Transverse colon (tissue), 4 donors: ENCODE measurements around the gene RGS7.

Source experiments
- EP300 ChIP-seq: sonication (generic); formaldehyde crosslinking; IDR thresholded peaks from one replicate; pipeline ENCODE4 v1.6.1; 2017; ENCODE audit warnings: antibody characterized with exemption, low read depth
- POLR2A ChIP-seq: fragments of 450-650 bp; IDR thresholded peaks from one replicate; pipeline ENCODE4 v1.6.1; 2016; ENCODE audit warnings: antibody characterized with exemption, mild to moderate bottlenecking, moderate library complexity
- POLR2AphosphoS5 ChIP-seq, 3 donors: sonication (generic); formaldehyde crosslinking; IDR thresholded peaks; one replicate each; pipeline ENCODE4 v1.6.1; 2016; ENCODE audit warnings: antibody characterized with exemption in 3 of 3
- TF ChIP-seq, protein P1 (sequence below), 5 experiments: fragments of 200-600 bp in 3 of 5; fragments of 450-650 bp in 2 of 5; sonication (generic) in 3 of 5; IDR thresholded peaks; 1 replicate in 2 of 5; 2 replicates in 3 of 5; pipeline ENCODE4 v1.5.1; 2016 to 2017; ENCODE audit warnings: antibody characterized with exemption in 5 of 5, inconsistent platforms in 3 of 5, mild to moderate bottlenecking in 2 of 5, moderate library complexity in 1 of 5

DNA sequence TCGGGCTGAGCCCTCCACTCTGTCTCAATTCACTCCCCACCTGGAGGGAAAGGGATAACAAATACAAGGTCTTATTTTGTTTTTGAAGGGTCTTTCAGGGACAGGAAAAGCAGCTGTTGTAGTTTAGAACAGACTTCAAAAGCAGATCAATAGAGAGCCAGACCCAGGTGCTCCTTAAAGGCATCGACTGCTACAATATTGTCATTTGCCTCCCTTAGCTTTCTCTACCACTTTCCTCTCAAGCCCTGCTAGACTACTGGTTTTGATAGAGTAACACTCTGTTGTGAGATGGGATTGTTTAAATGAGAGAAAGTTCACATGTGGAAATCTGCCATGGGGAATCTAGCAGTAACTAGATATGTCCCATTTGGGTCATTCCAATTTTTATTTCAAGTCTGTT lies 24.0 kb downstream of the RGS7 start:
- TF ChIP-seq, protein P1, sequence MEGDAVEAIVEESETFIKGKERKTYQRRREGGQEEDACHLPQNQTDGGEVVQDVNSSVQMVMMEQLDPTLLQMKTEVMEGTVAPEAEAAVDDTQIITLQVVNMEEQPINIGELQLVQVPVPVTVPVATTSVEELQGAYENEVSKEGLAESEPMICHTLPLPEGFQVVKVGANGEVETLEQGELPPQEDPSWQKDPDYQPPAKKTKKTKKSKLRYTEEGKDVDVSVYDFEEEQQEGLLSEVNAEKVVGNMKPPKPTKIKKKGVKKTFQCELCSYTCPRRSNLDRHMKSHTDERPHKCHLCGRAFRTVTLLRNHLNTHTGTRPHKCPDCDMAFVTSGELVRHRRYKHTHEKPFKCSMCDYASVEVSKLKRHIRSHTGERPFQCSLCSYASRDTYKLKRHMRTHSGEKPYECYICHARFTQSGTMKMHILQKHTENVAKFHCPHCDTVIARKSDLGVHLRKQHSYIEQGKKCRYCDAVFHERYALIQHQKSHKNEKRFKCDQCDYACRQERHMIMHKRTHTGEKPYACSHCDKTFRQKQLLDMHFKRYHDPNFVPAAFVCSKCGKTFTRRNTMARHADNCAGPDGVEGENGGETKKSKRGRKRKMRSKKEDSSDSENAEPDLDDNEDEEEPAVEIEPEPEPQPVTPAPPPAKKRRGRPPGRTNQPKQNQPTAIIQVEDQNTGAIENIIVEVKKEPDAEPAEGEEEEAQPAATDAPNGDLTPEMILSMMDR (IDR thresholded peaks at IDR 0.05) = no peak
- TF ChIP-seq POLR2AphosphoS5 (IDR thresholded peaks at IDR 0.05) (no peak), EP300 (no peak), POLR2A (no peak)
